PC-3 (cell line): ENCODE data around the gene TTLL1. TPM values are rescaled to one million over a fixed set of nuclear protein-coding genes. Genes with fewer than 3 reads are reported as not detected.

Source experiments
- ATAC-seq: fragments of 200-7000 bp; cut with Tn5 transposase; 2 replicates; pipeline ENCODE4 v1.9.1; 2020; ENCODE audit warnings: mild to moderate bottlenecking, moderate library complexity
- BruUV-seq: library from RNA; stranded (reverse); fragments of 400-500 nt; replicated peaks from 2 replicates; lab custom pipeline; 2021; lab: Mats Ljungman, UMichigan
- CTCF ChIA-PET: fragments of 300-600 bp; sonication (Branson Sonifier 250); formaldehyde crosslinking; loops from one replicate; lab custom pipeline; 2022; ENCODE audit warnings: antibody characterized with exemption; lab: Charles Lee
- POLR2A ChIA-PET: fragments of 300-600 bp; sonication (Branson Sonifier 250); formaldehyde crosslinking; loops from one replicate; lab custom pipeline; 2022; ENCODE audit warnings: antibody characterized with exemption; ENCODE audit not compliant: unreplicated experiment; lab: Charles Lee
- DNase-seq: peaks from one replicate; pipeline ENCODE4 v3.0.0-alpha.2; 2015
- H2AFZ ChIP-seq: fragments of 300-600 bp; sonication (generic); 2 replicates; pipeline ENCODE4 v1.6.0; 2016; ENCODE audit warnings: antibody characterized with exemption, low read length
- H3F3A ChIP-seq: fragments of 300-600 bp; sonication (generic); one replicate; pipeline ENCODE4 v1.6.0; 2017; ENCODE audit warnings: antibody characterized with exemption, low read length, control low read depth, mild to moderate bottlenecking; ENCODE audit not compliant: unreplicated experiment
- H3K27ac ChIP-seq: fragments of 300-600 bp; sonication (generic); 2 replicates; pipeline ENCODE4 v1.5.1; 2016; ENCODE audit warnings: mild to moderate bottlenecking, low read length
- H3K27me3 ChIP-seq: fragments of 300-600 bp; sonication (generic); 2 replicates; pipeline ENCODE4 v1.6.1; 2016; ENCODE audit warnings: low read length, mixed read lengths
- H3K36me3 ChIP-seq: fragments of 300-600 bp; sonication (generic); 2 replicates; pipeline ENCODE4 v1.6.1; 2016; ENCODE audit warnings: low read depth, mixed run types, low read length, mixed read lengths
- H3K4me1 ChIP-seq: fragments of 300-600 bp; sonication (generic); 2 replicates; pipeline ENCODE4 v1.5.1; 2016; ENCODE audit warnings: low read length; ENCODE audit not compliant: insufficient read depth
- H3K4me2 ChIP-seq: fragments of 300-600 bp; sonication (generic); 2 replicates; pipeline ENCODE4 v1.6.0; 2016; ENCODE audit warnings: low read length
- H3K4me3 ChIP-seq: fragments of 300-600 bp; sonication (generic); 2 replicates; pipeline ENCODE4 v1.5.1; 2016; ENCODE audit warnings: mild to moderate bottlenecking, low read length, mixed read lengths
- H3K79me2 ChIP-seq: fragments of 300-600 bp; sonication (generic); 2 replicates; pipeline ENCODE4 v1.6.1; 2017; ENCODE audit warnings: low read length, mixed read lengths
- H3K9ac ChIP-seq: fragments of 300-600 bp; sonication (generic); 2 replicates; pipeline ENCODE4 v1.6.0; 2016; ENCODE audit warnings: mild to moderate bottlenecking, low read length
- H3K9me2 ChIP-seq: fragments of 300-600 bp; sonication (generic); replicated peaks from 2 replicates; pipeline ENCODE4 v1.6.1; 2016; ENCODE audit warnings: mixed run types, low read length, mixed read lengths
- H3K9me3 ChIP-seq: fragments of 300-600 bp; sonication (generic); 2 replicates; pipeline ENCODE4 v1.6.1; 2016; ENCODE audit warnings: low read length, mixed read lengths
- H4K20me1 ChIP-seq: fragments of 300-600 bp; sonication (generic); 2 replicates; pipeline ENCODE4 v1.6.1; 2016; ENCODE audit warnings: low read length, mixed read lengths
- EZH2 ChIP-seq: fragments of 300-600 bp; sonication (generic); IDR thresholded peaks from one replicate; pipeline ENCODE4 v1.6.1; 2017; ENCODE audit warnings: antibody characterized with exemption, mild to moderate bottlenecking, low read length; ENCODE audit not compliant: unreplicated experiment
- EZH2phosphoT487 ChIP-seq: fragments of 300-600 bp; sonication (generic); IDR thresholded peaks from 2 replicates; pipeline ENCODE4 v1.6.1; 2018; ENCODE audit warnings: mild to moderate bottlenecking, antibody characterized with exemption, low read length, borderline replicate concordance
- intact Hi-C: fragments of 100-400 bp; cut with micrococcal nuclease; formaldehyde crosslinking; loops from 2 replicates; pipeline ENCODE4 v1.9.0; 2023
- total RNA-seq: library from RNA; depleted of rRNA; stranded (reverse); fragments of >200 nt; gene quantifications from 2 replicates; pipeline ENCODE4 v1.2.3, GENCODE V29; 2014
- TF ChIP-seq, protein P1 (sequence below): fragments of 300-600 bp; sonication (generic); conservative IDR thresholded peaks from 2 replicates; pipeline ENCODE4 v1.5.1; 2017; ENCODE audit warnings: antibody characterized with exemption, low read depth, mild to moderate bottlenecking, low read length

The TTLL1 gene
- total RNA-seq, 1 experiment from 2014 or later: 0.77 TPM

- no peak overlapping the region for H2AFZ ChIP-seq
- H3K36me3 ChIP-seq: peaks cover 14% of the 10 kb centered on the region
- CTCF ChIA-PET: no interaction called here
- no peak overlapping the region for H3K9ac ChIP-seq
- BruUV-seq: no TSS peak
- H3K9me3 ChIP-seq: no peaks in the 10 kb centered on the region
- no peaks in the 10 kb centered on the region for H3F3A ChIP-seq
- no peak overlapping the region for H3K4me3 ChIP-seq
- peaks cover 10% of the 10 kb centered on the region for H3K79me2 ChIP-seq
- no peak overlapping the region for H3K4me2 ChIP-seq
- H3K27ac ChIP-seq: no peak overlapping the region
- DNase-seq (no peak), ATAC-seq (no peak)
- TF ChIP-seq EZH2phosphoT487: no peak
- no peak for TF ChIP-seq EZH2
- no peaks in the 10 kb centered on the region for H4K20me1 ChIP-seq
- H3K4me1 ChIP-seq: no peaks in the 10 kb centered on the region
- H3K27me3 ChIP-seq: no peaks in the 10 kb centered on the region
- intact Hi-C loops: no loop called here
- no peaks in the 10 kb centered on the region for H3K9me2 ChIP-seq
- POLR2A ChIA-PET: no interaction called here
Measured at GRCh38 chr22:43135565-43135964, 46.4 kb upstream of the TTLL1 start.

DNA sequence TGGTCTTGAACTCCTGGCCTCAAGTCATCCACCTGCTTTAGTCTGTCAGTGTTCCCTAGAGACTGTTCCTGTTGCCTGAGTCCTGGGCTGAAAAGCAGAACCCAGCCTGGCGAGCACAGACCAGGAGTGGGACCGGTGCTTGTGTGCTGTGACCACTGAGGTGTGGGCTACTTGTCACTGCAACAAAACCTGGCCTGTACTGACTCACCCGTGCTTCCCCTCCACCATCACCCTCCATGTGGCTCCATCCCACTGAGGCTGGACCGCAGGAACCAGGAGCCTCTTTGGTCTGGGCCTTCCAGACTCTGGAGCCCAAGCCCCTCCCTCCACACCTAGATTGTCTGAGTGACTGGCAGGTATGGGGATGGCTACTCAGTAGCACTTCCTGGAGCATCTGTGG is 45.4 kb upstream of the TTLL1 start:
- H2AFZ ChIP-seq: no peak overlapping the region
- H3K79me2 ChIP-seq: 0 out of 2 replicates have a peak, but pooled peaks cover 3% of the 10 kb centered on the region

DNA sequence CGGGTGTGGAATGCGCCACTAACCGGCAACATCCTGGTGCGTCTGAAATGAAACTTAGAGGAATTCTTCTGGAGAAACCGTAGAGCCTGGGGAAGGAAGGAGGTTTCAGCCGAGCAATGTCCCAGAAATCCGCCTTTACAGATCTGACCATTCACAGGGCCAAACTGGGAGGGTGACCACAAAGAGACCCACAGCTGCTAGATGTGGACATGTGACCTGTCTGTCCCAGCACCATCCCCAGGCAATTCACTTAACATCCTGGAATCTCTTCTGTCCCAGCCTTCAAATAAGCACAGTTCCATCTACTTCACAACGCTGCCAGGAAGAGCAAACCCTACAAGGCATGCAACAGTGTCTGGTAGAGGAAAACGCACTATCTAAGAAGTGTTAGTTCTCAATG is 44.2 kb upstream of the TTLL1 start:
- H4K20me1 ChIP-seq: no peaks in the 10 kb centered on the region
- H3K36me3 ChIP-seq: peaks cover 8% of the 10 kb centered on the region
- H3K4me2 ChIP-seq: no peak overlapping the region
- no peak overlapping the region for H2AFZ ChIP-seq
- BruUV-seq: no TSS peak
- H3K79me2 ChIP-seq: peaks cover 5% of the 10 kb centered on the region
- DNase-seq (no peak), ATAC-seq (no peak)
- no peaks in the 10 kb centered on the region for H3F3A ChIP-seq
- CTCF ChIA-PET: no interaction called here
- H3K27me3 ChIP-seq: no peaks in the 10 kb centered on the region
- TF ChIP-seq EZH2phosphoT487: no peak
- TF ChIP-seq EZH2: no peak
- TF ChIP-seq, protein P1, sequence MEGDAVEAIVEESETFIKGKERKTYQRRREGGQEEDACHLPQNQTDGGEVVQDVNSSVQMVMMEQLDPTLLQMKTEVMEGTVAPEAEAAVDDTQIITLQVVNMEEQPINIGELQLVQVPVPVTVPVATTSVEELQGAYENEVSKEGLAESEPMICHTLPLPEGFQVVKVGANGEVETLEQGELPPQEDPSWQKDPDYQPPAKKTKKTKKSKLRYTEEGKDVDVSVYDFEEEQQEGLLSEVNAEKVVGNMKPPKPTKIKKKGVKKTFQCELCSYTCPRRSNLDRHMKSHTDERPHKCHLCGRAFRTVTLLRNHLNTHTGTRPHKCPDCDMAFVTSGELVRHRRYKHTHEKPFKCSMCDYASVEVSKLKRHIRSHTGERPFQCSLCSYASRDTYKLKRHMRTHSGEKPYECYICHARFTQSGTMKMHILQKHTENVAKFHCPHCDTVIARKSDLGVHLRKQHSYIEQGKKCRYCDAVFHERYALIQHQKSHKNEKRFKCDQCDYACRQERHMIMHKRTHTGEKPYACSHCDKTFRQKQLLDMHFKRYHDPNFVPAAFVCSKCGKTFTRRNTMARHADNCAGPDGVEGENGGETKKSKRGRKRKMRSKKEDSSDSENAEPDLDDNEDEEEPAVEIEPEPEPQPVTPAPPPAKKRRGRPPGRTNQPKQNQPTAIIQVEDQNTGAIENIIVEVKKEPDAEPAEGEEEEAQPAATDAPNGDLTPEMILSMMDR: no peak
- H3K9me2 ChIP-seq: no peaks in the 10 kb centered on the region
- intact Hi-C loops: no loop called here
- peaks cover 13% of the 10 kb centered on the region for H3K4me1 ChIP-seq
- POLR2A ChIA-PET: no interaction called here
- H3K4me3 ChIP-seq: no peak overlapping the region
- H3K27ac ChIP-seq: no peak overlapping the region
- H3K9ac ChIP-seq: no peak overlapping the region
- no peaks in the 10 kb centered on the region for H3K9me3 ChIP-seq

More for the DNA sequence above, 45.4 kb upstream of the TTLL1 start:
- DNase-seq (no peak), ATAC-seq (no peak)
- no peak for TF ChIP-seq EZH2phosphoT487
- no peak for TF ChIP-seq EZH2
- H3K9me2 ChIP-seq: no peaks in the 10 kb centered on the region
- H4K20me1 ChIP-seq: no peaks in the 10 kb centered on the region
- H3K9me3 ChIP-seq: no peaks in the 10 kb centered on the region
- POLR2A ChIA-PET: no interaction called here
- intact Hi-C loops: no loop called here
- no peak overlapping the region for H3K27ac ChIP-seq
- BruUV-seq: no TSS peak
- H3F3A ChIP-seq: no peaks in the 10 kb centered on the region
- H3K36me3 ChIP-seq: peaks cover 8% of the 10 kb centered on the region
- H3K4me2 ChIP-seq: no peak overlapping the region
- H3K4me3 ChIP-seq: no peak overlapping the region
- CTCF ChIA-PET: no interaction called here
- no peaks in the 10 kb centered on the region for H3K27me3 ChIP-seq
- no peak overlapping the region for H3K9ac ChIP-seq
- peaks cover 1% of the 10 kb centered on the region for H3K4me1 ChIP-seq
